ENCODE data around the gene PHYH. TPM values are rescaled to one million over a fixed set of nuclear protein-coding genes. Genes with fewer than 3 reads are reported as not detected.

The PHYH gene
- total RNA-seq, 1 donor from 2014 or later, result 20.4 TPM

DNA sequence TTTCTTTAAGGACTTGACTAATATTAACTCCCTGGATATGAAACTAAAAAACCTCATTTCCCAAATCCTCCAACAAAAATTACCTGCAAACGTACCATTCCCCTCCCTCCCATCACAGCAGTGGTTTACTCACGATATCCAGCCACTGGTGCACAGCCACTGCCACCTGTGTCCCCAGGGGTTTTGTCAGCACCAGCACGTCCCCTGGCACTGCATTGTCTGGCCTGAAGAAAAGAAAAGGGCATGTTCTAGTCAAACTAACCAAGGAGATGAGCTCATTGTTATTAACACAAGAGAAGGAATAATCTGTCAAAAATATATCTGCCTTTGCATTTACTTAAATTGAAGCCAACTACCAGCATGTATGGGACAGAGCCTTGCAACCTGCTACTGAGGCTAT is 29.7 kb upstream of the PHYH start:
- H3K9me3 Mint-ChIP-seq (ENCODE audit: unreplicated experiment), result peaks cover 3% of the 10 kb centered on the region

GRCh38 chr10:13328613-13329012 is 28.7 kb upstream of the PHYH start:
- DNase-seq, result no peak
- no peak for TF ChIP-seq CTCF (IDR thresholded peaks at IDR 0.05; ENCODE audit: partially characterized antibody, unreplicated experiment)
- Mint-ChIP-seq H3K4me3 (ENCODE audit: unreplicated experiment) (no peak overlapping the region), H3K36me3 (ENCODE audit: unreplicated experiment) (peaks cover 5% of the 10 kb centered on the region), H3K27me3 (ENCODE audit: unreplicated experiment) (no peaks in the 10 kb centered on the region), H3K9me3 (ENCODE audit: unreplicated experiment) (peaks cover 3% of the 10 kb centered on the region), H3K4me1 (ENCODE audit: low read depth, unreplicated experiment) (peaks cover 4% of the 10 kb centered on the region), H3K27ac (ENCODE audit: unreplicated experiment) (no peak overlapping the region)

More for the DNA sequence above, 29.7 kb upstream of the PHYH start:
- DNase-seq, result no peak
- Mint-ChIP-seq H3K27ac (ENCODE audit: unreplicated experiment) (no peak overlapping the region), H3K4me1 (ENCODE audit: low read depth, unreplicated experiment) (peaks cover 4% of the 10 kb centered on the region), H3K4me3 (ENCODE audit: unreplicated experiment) (no peak overlapping the region), H3K36me3 (ENCODE audit: unreplicated experiment) (peaks cover 5% of the 10 kb centered on the region), H3K27me3 (ENCODE audit: unreplicated experiment) (no peaks in the 10 kb centered on the region)
- TF ChIP-seq CTCF (IDR thresholded peaks at IDR 0.05; ENCODE audit: partially characterized antibody, unreplicated experiment), result no peak

DNA sequence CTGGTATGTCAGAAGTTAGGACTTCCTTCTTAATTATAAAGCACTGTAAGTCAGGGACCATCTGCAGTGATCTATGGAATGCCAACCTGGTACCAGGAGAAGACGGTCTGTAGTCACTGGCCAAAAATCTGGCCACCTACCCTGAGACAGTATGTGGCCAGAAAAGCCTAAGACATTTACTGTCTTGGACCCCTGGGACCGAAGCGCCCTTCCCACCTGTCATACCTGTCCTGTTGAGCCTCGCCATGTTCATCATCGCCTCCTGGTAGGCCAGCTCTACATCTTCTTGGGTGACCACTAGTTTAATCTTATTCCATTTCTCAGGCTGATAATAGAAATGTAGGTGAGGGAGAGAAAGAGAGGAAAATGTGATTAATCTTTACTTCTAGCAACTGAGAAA is 28.3 kb upstream of the PHYH start:
- H3K4me1 Mint-ChIP-seq (ENCODE audit: low read depth, unreplicated experiment), result peaks cover 4% of the 10 kb centered on the region
- peaks cover 5% of the 10 kb centered on the region for H3K36me3 Mint-ChIP-seq (ENCODE audit: unreplicated experiment)
- DNase-seq, result no peak
- H3K9me3 Mint-ChIP-seq (ENCODE audit: unreplicated experiment), result peaks cover 3% of the 10 kb centered on the region
- H3K27me3 Mint-ChIP-seq (ENCODE audit: unreplicated experiment), result no peaks in the 10 kb centered on the region
- H3K27ac Mint-ChIP-seq (ENCODE audit: unreplicated experiment), result no peak overlapping the region
- no peak overlapping the region for H3K4me3 Mint-ChIP-seq (ENCODE audit: unreplicated experiment)
- TF ChIP-seq CTCF (IDR thresholded peaks at IDR 0.05; ENCODE audit: partially characterized antibody, unreplicated experiment), result no peak

- peaks cover 9% of the 10 kb centered on the region for H3K36me3 Mint-ChIP-seq (ENCODE audit: unreplicated experiment)
- H3K27ac Mint-ChIP-seq (ENCODE audit: unreplicated experiment), result no peak overlapping the region
- peaks cover 3% of the 10 kb centered on the region for H3K9me3 Mint-ChIP-seq (ENCODE audit: unreplicated experiment)
- DNase-seq, result no peak
- no peaks in the 10 kb centered on the region for H3K27me3 Mint-ChIP-seq (ENCODE audit: unreplicated experiment)
- H3K4me1 Mint-ChIP-seq (ENCODE audit: low read depth, unreplicated experiment), result peaks cover 4% of the 10 kb centered on the region
- no peak for TF ChIP-seq CTCF (IDR thresholded peaks at IDR 0.05; ENCODE audit: partially characterized antibody, unreplicated experiment)
- no peak overlapping the region for H3K4me3 Mint-ChIP-seq (ENCODE audit: unreplicated experiment)
Measured at GRCh38 chr10:13327534-13327933, 27.7 kb upstream of the PHYH start.

GRCh38 chr10:13322615-13323148 is 22.8 kb upstream of the PHYH start:
- H3K27me3 Mint-ChIP-seq (ENCODE audit: unreplicated experiment), result peaks cover 2% of the 10 kb centered on the region
- H3K27ac Mint-ChIP-seq (ENCODE audit: unreplicated experiment), result no peak overlapping the region
- H3K36me3 Mint-ChIP-seq (ENCODE audit: unreplicated experiment), result peaks cover 4% of the 10 kb centered on the region
- no peak for DNase-seq
- no peaks in the 10 kb centered on the region for H3K9me3 Mint-ChIP-seq (ENCODE audit: unreplicated experiment)
- no peak for TF ChIP-seq CTCF (IDR thresholded peaks at IDR 0.05; ENCODE audit: partially characterized antibody, unreplicated experiment)
- H3K4me1 Mint-ChIP-seq (ENCODE audit: low read depth, unreplicated experiment), result peaks cover 3% of the 10 kb centered on the region
- no peak overlapping the region for H3K4me3 Mint-ChIP-seq (ENCODE audit: unreplicated experiment)
